HG03460 (cell line): ENCODE data around the gene LAMP1.
"Not testable (repeated sequence)": the region's sequence is repeated elsewhere in the genome, so short reads cannot be mapped to it uniquely, and the experiment has no call there.

Experiments used
- ATAC-seq: cut with Tn5 transposase; IDR thresholded peaks from one replicate; pipeline ENCODE4 v1.9.1; 2021; ENCODE audit not compliant: unreplicated experiment

The LAMP1 gene

GRCh38 chr13:113297370-113298042 is 467 bp downstream of the LAMP1 start:
- ATAC-seq, result peak; percentile 38

- ATAC-seq, result no peak
These were observed 1.3 kb downstream of the LAMP1 start for GRCh38 chr13:113298043-113298945.

- no peak for ATAC-seq
These were observed 2.9 kb downstream of the LAMP1 start for GRCh38 chr13:113299951-113300350.

GRCh38 chr13:113302986-113303385 is 5.9 kb downstream of the LAMP1 start:
- ATAC-seq, result no peak

GRCh38 chr13:113304121-113304520 is 7.1 kb downstream of the LAMP1 start:
- ATAC-seq, result no peak

- ATAC-seq, result no peak
These were observed 8.2 kb downstream of the LAMP1 start for GRCh38 chr13:113305208-113305607.

- ATAC-seq, result no peak
These were observed 10.5 kb downstream of the LAMP1 start for GRCh38 chr13:113307491-113307890.

GRCh38 chr13:113309473-113309872 is 12.4 kb downstream of the LAMP1 start:
- ATAC-seq, result no peak

GRCh38 chr13:113314112-113314511 is 17.1 kb downstream of the LAMP1 start:
- ATAC-seq, result not testable (repeated sequence)

- not testable (repeated sequence) for ATAC-seq
These were observed 17.9 kb downstream of the LAMP1 start for GRCh38 chr13:113314895-113315470.

GRCh38 chr13:113315992-113316391 is 19.0 kb downstream of the LAMP1 start:
- ATAC-seq, result no peak

GRCh38 chr13:113317031-113317430 is 20.0 kb downstream of the LAMP1 start:
- ATAC-seq, result no peak

- ATAC-seq, result no peak
These were observed 21.9 kb downstream of the LAMP1 start for GRCh38 chr13:113318956-113319355.

- no peak for ATAC-seq
These were observed 22.3 kb downstream of the LAMP1 start for GRCh38 chr13:113319371-113319770.

GRCh38 chr13:113320226-113320875 is 23.3 kb downstream of the LAMP1 start:
- no peak for ATAC-seq

- ATAC-seq, result no peak
These were observed 24.5 kb downstream of the LAMP1 start for GRCh38 chr13:113321546-113321945.

- ATAC-seq, result no peak
These were observed 25.0 kb downstream of the LAMP1 start for GRCh38 chr13:113322043-113322461.

- no peak for ATAC-seq
These were observed 26.0 kb downstream of the LAMP1 start for GRCh38 chr13:113322890-113323651.

GRCh38 chr13:113323869-113324268 is 26.8 kb downstream of the LAMP1 start:
- no peak for ATAC-seq

- no peak for ATAC-seq
These were observed 27.4 kb downstream of the LAMP1 start for GRCh38 chr13:113324398-113324797.

- no peak for ATAC-seq
These were observed 28.7 kb downstream of the LAMP1 start for GRCh38 chr13:113325779-113326178.
